HEK293 (cell line): ENCODE results near the gene APOL5.

ENCODE experiments used
- CTCF ChIA-PET: fragments of 350-600 bp; formaldehyde crosslinking; extraction: SDS; loops from one replicate; lab custom pipeline; 2021; ENCODE audit warnings: antibody characterized with exemption; lab: Yijun Ruan, JAX
- POLR2A ChIA-PET: fragments of 300-600 bp; formaldehyde crosslinking; extraction: SDS; loops from one replicate; lab custom pipeline; 2020; ENCODE audit warnings: antibody characterized with exemption, inconsistent platforms; lab: Yijun Ruan, JAX
- H3K27ac ChIP-seq: fragments of 200-500 bp; sonication (Bioruptor generic); 2 replicates; pipeline ENCODE4 v1.5.1; 2014; ENCODE audit warnings: low read depth, low read length, control low read depth, inconsistent platforms; ENCODE audit errors: extremely low read depth
- H3K36me3 ChIP-seq, 2 experiments: fragments of 200-500 bp in 1 of 2; sonication (Bioruptor generic) in 1 of 2; 1 replicate in 1 of 2; 2 replicates in 1 of 2; pipeline ENCODE4 v1.5.1; 2014 to 2017; ENCODE audit warnings: inconsistent platforms in 2 of 2, low read length in 2 of 2; ENCODE audit not compliant: control insufficient read depth in 2 of 2, insufficient read depth in 1 of 2
- H3K4me1 ChIP-seq: fragments of 200-500 bp; sonication (Bioruptor generic); 2 replicates; pipeline ENCODE4 v1.5.1; 2014; ENCODE audit warnings: mild to moderate bottlenecking, low read length, inconsistent platforms; ENCODE audit not compliant: control insufficient read depth, insufficient read depth
- H3K4me3 ChIP-seq: 2 replicates; pipeline ENCODE4 v1.5.1; 2011; ENCODE audit warnings: low read depth, mild to moderate bottlenecking, control low read depth, low read length, moderate library complexity
- H3K9me3 ChIP-seq: fragments of 200-500 bp; sonication (Bioruptor generic); 2 replicates; pipeline ENCODE4 v1.5.1; 2014; ENCODE audit warnings: low read depth, low read length, inconsistent platforms; ENCODE audit not compliant: control insufficient read depth, insufficient read depth
- INSM2 ChIP-seq: fragments of 450-650 bp; formaldehyde crosslinking; IDR thresholded peaks from 2 replicates; pipeline ENCODE4 v1.5.1; 2016; ENCODE audit warnings: missing biosample characterization, missing genetic modification characterization
- KLF1 ChIP-seq: fragments of 450-650 bp; formaldehyde crosslinking; IDR thresholded peaks from 2 replicates; pipeline ENCODE4 v1.5.1; 2016; ENCODE audit warnings: missing biosample characterization, missing genetic modification characterization
- PRDM4 ChIP-seq: fragments of 450-650 bp; formaldehyde crosslinking; IDR thresholded peaks from 2 replicates; pipeline ENCODE4 v1.5.1; 2017; ENCODE audit warnings: missing biosample characterization, missing genetic modification characterization
- SETDB1 ChIP-seq: IDR thresholded peaks from one replicate; pipeline ENCODE4 v1.6.1; 2017; ENCODE audit warnings: mild to moderate bottlenecking, low read length, moderate library complexity, mixed read lengths; ENCODE audit not compliant: insufficient read length
- SP7 ChIP-seq: fragments of 450-650 bp; formaldehyde crosslinking; IDR thresholded peaks from 2 replicates; pipeline ENCODE4 v1.5.1; 2016; ENCODE audit warnings: missing biosample characterization, missing genetic modification characterization
- TRIM28 ChIP-seq: IDR thresholded peaks from 2 replicates; pipeline ENCODE4 v1.6.1; 2011; ENCODE audit warnings: low read length, control low read depth, borderline replicate concordance
- ZBTB8A ChIP-seq: fragments of 450-650 bp; formaldehyde crosslinking; IDR thresholded peaks from 2 replicates; pipeline ENCODE4 v1.5.1; 2016; ENCODE audit warnings: missing biosample characterization, missing genetic modification characterization
- ZFHX2 ChIP-seq: fragments of 450-650 bp; formaldehyde crosslinking; conservative IDR thresholded peaks from 2 replicates; pipeline ENCODE4 v1.5.1; 2016; ENCODE audit warnings: missing biosample characterization, missing genetic modification characterization
- ZFP3 ChIP-seq: fragments of 450-650 bp; formaldehyde crosslinking; IDR thresholded peaks from 2 replicates; pipeline ENCODE4 v1.5.1; 2016; ENCODE audit warnings: low read depth, missing biosample characterization, missing genetic modification characterization
- ZFP69B ChIP-seq: fragments of 450-650 bp; formaldehyde crosslinking; IDR thresholded peaks from 2 replicates; pipeline ENCODE4 v1.5.1; 2016; ENCODE audit warnings: missing biosample characterization, missing genetic modification characterization
- ZNF155 ChIP-seq: fragments of 450-650 bp; formaldehyde crosslinking; IDR thresholded peaks from 2 replicates; pipeline ENCODE4 v1.5.1; 2016; ENCODE audit warnings: missing biosample characterization, missing genetic modification characterization
- ZNF24 ChIP-seq: fragments of 450-650 bp; formaldehyde crosslinking; IDR thresholded peaks from 2 replicates; pipeline ENCODE4 v1.5.1; 2016; ENCODE audit warnings: missing biosample characterization, missing genetic modification characterization
- ZNF26 ChIP-seq: fragments of 450-650 bp; formaldehyde crosslinking; IDR thresholded peaks from 2 replicates; pipeline ENCODE4 v1.5.1; 2016; ENCODE audit warnings: missing biosample characterization, missing genetic modification characterization
- ZNF280D ChIP-seq: fragments of 450-650 bp; formaldehyde crosslinking; IDR thresholded peaks from 2 replicates; pipeline ENCODE4 v1.5.1; 2016; ENCODE audit warnings: missing biosample characterization, missing genetic modification characterization
- ZNF354C ChIP-seq: fragments of 450-650 bp; formaldehyde crosslinking; IDR thresholded peaks from 2 replicates; pipeline ENCODE4 v1.5.1; 2016; ENCODE audit warnings: missing biosample characterization, missing genetic modification characterization, low read depth, borderline replicate concordance
- ZNF404 ChIP-seq: fragments of 450-650 bp; formaldehyde crosslinking; IDR thresholded peaks from 2 replicates; pipeline ENCODE4 v1.5.1; 2017; ENCODE audit warnings: missing biosample characterization, missing genetic modification characterization
- ZNF416 ChIP-seq: fragments of 450-650 bp; formaldehyde crosslinking; IDR thresholded peaks from 2 replicates; pipeline ENCODE4 v1.5.1; 2016; ENCODE audit warnings: missing biosample characterization, missing genetic modification characterization
- ZNF48 ChIP-seq: fragments of 450-650 bp; formaldehyde crosslinking; IDR thresholded peaks from 2 replicates; pipeline ENCODE4 v1.5.1; 2016; ENCODE audit warnings: missing biosample characterization, missing genetic modification characterization
- ZNF521 ChIP-seq: fragments of 450-650 bp; formaldehyde crosslinking; IDR thresholded peaks from 2 replicates; pipeline ENCODE4 v1.5.1; 2017; ENCODE audit warnings: missing biosample characterization, mild to moderate bottlenecking, missing genetic modification characterization
- ZNF560 ChIP-seq: fragments of 450-650 bp; formaldehyde crosslinking; IDR thresholded peaks from 2 replicates; pipeline ENCODE4 v1.5.1; 2017; ENCODE audit warnings: missing biosample characterization, missing genetic modification characterization, borderline replicate concordance
- ZNF561 ChIP-seq: fragments of 450-650 bp; IDR thresholded peaks from 2 replicates; pipeline ENCODE4 v1.5.1; 2018; ENCODE audit warnings: missing biosample characterization, missing genetic modification characterization, borderline replicate concordance
- ZNF585B ChIP-seq: fragments of 450-650 bp; formaldehyde crosslinking; IDR thresholded peaks from 2 replicates; pipeline ENCODE4 v1.5.1; 2016; ENCODE audit warnings: missing biosample characterization, missing genetic modification characterization
- ZNF600 ChIP-seq: fragments of 450-650 bp; formaldehyde crosslinking; IDR thresholded peaks from 2 replicates; pipeline ENCODE4 v1.5.1; 2016; ENCODE audit warnings: missing biosample characterization, missing genetic modification characterization

APOL5 gene

GRCh38 chr22:35749808-35750207 lies 32.1 kb downstream of the APOL5 start:
- no peak overlapping the region for H3K4me3 ChIP-seq
- H3K27ac ChIP-seq: no peak overlapping the region
- POLR2A ChIA-PET: no interaction called here
- TF ChIP-seq ZNF561 (tag by site-specific recombination): no peak
- no peak for TF ChIP-seq ZNF585B (tag by site-specific recombination)
- TF ChIP-seq ZNF155 (tag by site-specific recombination): no peak
- 0 out of 2 replicates have a peak, but pooled peaks have one; percentile 14 for TF ChIP-seq PRDM4 (tag by site-specific recombination)
- no peak for TF ChIP-seq SETDB1
- no peak for TF ChIP-seq ZNF48 (tag by site-specific recombination)
- TF ChIP-seq ZNF560: no peak
- TF ChIP-seq, all 188 proteins: peak for 1
- H3K4me1 ChIP-seq: peaks cover 9% of the 10 kb centered on the region
- CTCF ChIA-PET: no interaction called here
- H3K36me3 ChIP-seq: peaks cover 7 to 21% of the 10 kb centered on the region in 2 experiments
- H3K9me3 ChIP-seq: no peaks in the 10 kb centered on the region

- peaks cover 9% of the 10 kb centered on the region for H3K4me1 ChIP-seq
- H3K9me3 ChIP-seq: no peaks in the 10 kb centered on the region
- ChIA-PET POLR2A (no interaction called here), CTCF (interaction anchor here (0.7 to 1.1 kb wide), 4 partner anchors 11 to 20 kb away, joined by 3 to 6 read pairs (median 3); no protein-coding TSS in a partner anchor)
- H3K4me3 ChIP-seq: no peak overlapping the region
- no peak overlapping the region for H3K27ac ChIP-seq
- peaks cover 4 to 13% of the 10 kb centered on the region in 2 experiments for H3K36me3 ChIP-seq
- no peak for TF ChIP-seq INSM2 (tag by site-specific recombination)
- TF ChIP-seq ZFP3 (tag by site-specific recombination): no peak
- TF ChIP-seq ZNF26 (tag by site-specific recombination): no peak
- no peak for TF ChIP-seq ZFHX2 (tag by site-specific recombination)
- no peak for TF ChIP-seq ZNF521
- TF ChIP-seq ZNF354C (tag by site-specific recombination): no peak
- TF ChIP-seq ZNF600 (tag by site-specific recombination): no peak
- no peak for TF ChIP-seq ZNF404 (tag by site-specific recombination)
- TF ChIP-seq ZNF48 (tag by site-specific recombination): no peak
- TF ChIP-seq ZNF280D (tag by site-specific recombination): no peak
- TF ChIP-seq ZFP69B (tag by site-specific recombination): no peak
- no peak for TF ChIP-seq SP7 (tag by site-specific recombination)
- no peak for TF ChIP-seq ZNF416 (tag by site-specific recombination)
- no peak for TF ChIP-seq KLF1 (tag by site-specific recombination)
- no peak for TF ChIP-seq TRIM28
- TF ChIP-seq ZBTB8A (tag by site-specific recombination): no peak
- no peak for TF ChIP-seq ZNF24 (tag by site-specific recombination)
These were observed 34.6 kb downstream of the APOL5 start for GRCh38 chr22:35752006-35752862.
